ENCODE data around the gene STARD3NL. TPM values are rescaled to one million over a fixed set of nuclear protein-coding genes. Genes with fewer than 3 reads are reported as not detected.

Gene STARD3NL
- total and polyA plus RNA-seq, 8 donors: 7.2 to 23.1 (median 10.8) TPM

DNA sequence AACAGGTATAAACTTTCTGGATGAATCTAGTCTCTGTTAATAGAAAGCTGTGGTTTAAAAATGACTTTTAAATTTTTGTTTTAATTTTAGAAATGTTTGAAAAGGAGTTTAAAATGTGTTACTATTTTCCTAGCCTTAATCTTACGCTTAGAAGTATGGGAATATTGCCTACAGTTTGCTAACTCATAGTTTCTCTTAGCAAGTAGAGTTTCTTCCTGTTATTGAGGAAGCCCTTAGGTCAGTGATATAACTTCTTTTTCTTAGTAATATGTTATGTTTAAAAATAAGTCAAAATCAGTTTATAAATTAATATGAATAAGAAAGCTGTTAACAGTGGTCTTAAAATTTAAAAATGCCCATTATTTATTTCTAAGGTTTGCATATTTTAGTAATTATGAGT lies 3.1 kb downstream of the STARD3NL start:
- 86 to 100% methylated on average over 1 of the region's 1 CpG for WGBS, 2 donors
- no peaks in the 10 kb centered on the region for H3K27me3 ChIP-seq
- TF ChIP-seq, protein P1, sequence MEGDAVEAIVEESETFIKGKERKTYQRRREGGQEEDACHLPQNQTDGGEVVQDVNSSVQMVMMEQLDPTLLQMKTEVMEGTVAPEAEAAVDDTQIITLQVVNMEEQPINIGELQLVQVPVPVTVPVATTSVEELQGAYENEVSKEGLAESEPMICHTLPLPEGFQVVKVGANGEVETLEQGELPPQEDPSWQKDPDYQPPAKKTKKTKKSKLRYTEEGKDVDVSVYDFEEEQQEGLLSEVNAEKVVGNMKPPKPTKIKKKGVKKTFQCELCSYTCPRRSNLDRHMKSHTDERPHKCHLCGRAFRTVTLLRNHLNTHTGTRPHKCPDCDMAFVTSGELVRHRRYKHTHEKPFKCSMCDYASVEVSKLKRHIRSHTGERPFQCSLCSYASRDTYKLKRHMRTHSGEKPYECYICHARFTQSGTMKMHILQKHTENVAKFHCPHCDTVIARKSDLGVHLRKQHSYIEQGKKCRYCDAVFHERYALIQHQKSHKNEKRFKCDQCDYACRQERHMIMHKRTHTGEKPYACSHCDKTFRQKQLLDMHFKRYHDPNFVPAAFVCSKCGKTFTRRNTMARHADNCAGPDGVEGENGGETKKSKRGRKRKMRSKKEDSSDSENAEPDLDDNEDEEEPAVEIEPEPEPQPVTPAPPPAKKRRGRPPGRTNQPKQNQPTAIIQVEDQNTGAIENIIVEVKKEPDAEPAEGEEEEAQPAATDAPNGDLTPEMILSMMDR (IDR thresholded peaks at IDR 0.05): no peak

DNA sequence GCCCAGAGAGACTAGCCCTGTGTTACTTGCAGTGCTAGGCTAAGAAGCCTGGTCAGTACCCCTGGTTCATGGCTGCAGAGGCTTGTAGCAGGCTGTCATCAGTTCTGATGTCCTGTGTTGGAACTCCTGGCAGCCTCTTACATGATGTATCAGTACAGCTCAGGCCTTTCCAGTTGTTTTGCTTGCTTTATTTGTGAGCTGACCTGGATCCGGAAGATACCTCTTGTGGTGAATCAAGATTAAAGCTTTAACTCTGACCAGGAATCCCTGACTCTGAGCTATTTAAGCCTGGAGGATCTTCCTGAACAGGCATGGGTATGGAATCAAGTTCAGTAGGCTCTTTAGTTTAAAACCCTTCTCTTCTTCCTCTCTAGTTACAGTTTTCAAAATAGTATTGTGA lies 4.4 kb downstream of the STARD3NL start:
- no peaks in the 10 kb centered on the region for H3K27me3 ChIP-seq
- 77 to 79% methylated on average over 1 of the region's 1 CpG for WGBS, 2 donors
- ATAC-seq: no peak
- H3K36me3 ChIP-seq: no peaks in the 10 kb centered on the region
- H3K9me3 ChIP-seq: no peaks in the 10 kb centered on the region
- TF ChIP-seq, protein P1 (IDR thresholded peaks at IDR 0.05): no peak
- no peak for DNase-seq
- peaks cover 4 to 20% (median 7%) of the 10 kb centered on the region in 3 donors for H3K4me1 ChIP-seq
- FAIRE-seq: no peak
- H3K27ac ChIP-seq: no peak overlapping the region
- intact Hi-C loops (cut with DNase I): no loop called here
- no peak overlapping the region for H3K4me3 ChIP-seq

More for the DNA sequence above, 3.1 kb downstream of the STARD3NL start:
- Histone ChIP-seq H3K9me3 (no peaks in the 10 kb centered on the region), H3K4me3 (no peak overlapping the region), H3K36me3 (no peaks in the 10 kb centered on the region), H3K4me1 (peaks cover 4 to 20% (median 7%) of the 10 kb centered on the region in 3 donors), H3K27ac (no peak overlapping the region)
- no peak for FAIRE-seq
- intact Hi-C loops (cut with DNase I): no loop called here
- ATAC-seq: no peak
- no peak for DNase-seq

DNA sequence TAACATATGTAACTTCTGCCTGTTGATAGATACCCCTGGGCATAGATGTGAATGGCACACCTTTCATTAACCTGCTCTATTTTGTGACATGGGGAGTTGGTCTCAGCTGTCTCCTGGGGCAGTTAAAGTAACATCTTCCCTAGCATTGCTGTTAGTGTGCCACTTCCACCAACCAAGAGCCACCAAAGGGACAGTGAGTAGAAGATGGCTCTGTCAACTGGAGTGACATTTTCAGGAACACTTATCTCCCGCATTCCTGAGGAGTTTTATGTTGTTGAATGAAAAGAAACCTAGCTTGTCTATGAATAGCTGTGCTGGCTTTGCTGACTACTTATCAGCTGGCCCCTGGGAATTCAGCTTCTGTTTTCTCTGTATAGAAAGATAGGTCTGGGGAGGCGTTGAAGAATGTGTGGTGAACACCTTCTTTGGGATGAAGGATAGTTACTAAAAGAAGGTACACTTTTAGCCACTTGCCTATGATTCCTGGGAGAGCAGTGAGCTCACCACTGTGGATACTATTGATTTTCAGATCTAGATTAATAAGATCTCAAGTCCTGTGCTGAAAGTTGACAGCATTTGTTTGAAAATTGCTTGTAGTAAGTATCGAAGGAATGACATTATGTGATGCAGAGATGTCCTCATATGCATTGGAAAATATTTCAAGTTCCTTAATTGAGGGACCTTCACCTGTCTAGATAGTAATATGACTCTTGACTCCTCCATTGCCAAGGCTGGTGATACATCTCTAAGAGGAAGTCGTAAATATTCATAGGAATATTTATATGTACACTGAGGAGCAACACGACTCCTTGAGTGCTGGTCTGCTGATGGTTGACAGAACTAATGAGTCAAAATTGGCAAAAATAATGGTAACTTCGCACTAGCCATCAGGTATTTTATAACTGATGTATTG lies 7.6 kb downstream of the STARD3NL start:
- Histone ChIP-seq H3K9me3 (no peaks in the 10 kb centered on the region), H3K4me1 (peaks cover 0 to 6% (median 4%) of the 10 kb centered on the region in 3 donors), H3K36me3 (no peaks in the 10 kb centered on the region), H3K27me3 (no peaks in the 10 kb centered on the region), H3K27ac (no peak overlapping the region), H3K4me3 (no peak overlapping the region)
- ATAC-seq (peak in 1 of 4 donors; percentile 22), FAIRE-seq (no peak), DNase-seq (no peak)
- TF ChIP-seq, protein P1 (IDR thresholded peaks at IDR 0.05): no peak
- WGBS, 2 donors: 53 to 55% methylated on average over 6 of the region's 6 CpGs
- intact Hi-C loops (cut with DNase I): no loop called here

DNA sequence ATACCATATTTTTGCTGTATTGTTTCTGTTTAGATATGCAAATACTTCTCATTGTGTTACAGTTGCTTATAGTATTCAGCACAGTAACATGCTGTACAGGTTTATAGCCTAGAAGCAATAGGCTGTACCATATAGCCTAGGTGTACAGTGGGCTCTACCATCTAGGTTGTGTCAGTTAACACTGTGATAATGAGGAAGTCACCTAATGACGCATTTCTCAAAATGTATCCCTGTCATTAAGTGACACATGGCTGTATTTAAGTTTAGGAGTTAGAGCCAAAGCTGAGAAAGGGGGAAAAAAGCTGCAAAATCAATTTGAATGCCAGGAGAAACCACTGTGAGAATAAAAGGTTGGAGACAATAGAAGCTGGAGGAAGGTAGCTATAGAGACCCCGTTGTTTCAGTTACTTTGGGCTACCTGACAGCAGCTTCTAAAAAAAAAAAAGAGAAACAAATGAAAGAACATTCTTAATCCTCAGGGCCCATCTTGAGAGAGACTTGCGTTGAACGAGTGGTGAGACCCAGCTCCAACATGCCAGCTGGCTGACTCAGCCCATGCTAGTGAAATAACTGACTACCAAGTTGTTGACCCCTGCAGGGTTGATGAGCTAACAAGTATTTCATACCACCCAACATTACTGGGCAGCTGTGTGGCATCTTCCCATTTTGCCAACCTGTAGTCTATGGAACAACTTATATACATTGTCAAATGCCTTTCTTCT lies 8.7 kb downstream of the STARD3NL start:
- DNase-seq (no peak), FAIRE-seq (no peak), ATAC-seq (no peak)
- H3K36me3 ChIP-seq: no peaks in the 10 kb centered on the region
- WGBS, 2 donors: 92 to 93% methylated on average over 4 of the region's 4 CpGs
- TF ChIP-seq, protein P1 (IDR thresholded peaks at IDR 0.05): no peak
- no peak overlapping the region for H3K27ac ChIP-seq
- H3K4me3 ChIP-seq: no peak overlapping the region
- H3K27me3 ChIP-seq: no peaks in the 10 kb centered on the region
- H3K9me3 ChIP-seq: no peaks in the 10 kb centered on the region
- intact Hi-C loops (cut with DNase I): no loop called here
- H3K4me1 ChIP-seq: peaks cover 0 to 4% (median 3%) of the 10 kb centered on the region in 3 donors

Data from pancreas (tissue), 10 donors.